ENCODE measurements around the gene KIF26A. TPM values are rescaled to one million over a fixed set of nuclear protein-coding genes. Genes with fewer than 3 reads are reported as not detected.
A peak's percentile ranks its signal among the peaks of the same experiment; 100 is the strongest.

The KIF26A gene
- total RNA-seq, 1 donor from 2014 or later, result 20.0 TPM

GRCh38 chr14:104107611-104108569, 30.5 kb upstream of the KIF26A start:
- H3K27ac Mint-ChIP-seq, result no peak overlapping the region
- H3K4me3 Mint-ChIP-seq, result no peak overlapping the region
- peaks cover 11% of the 10 kb centered on the region for H3K4me1 Mint-ChIP-seq
- H3K27me3 Mint-ChIP-seq (ENCODE audit: low read depth), result peaks cover 4% of the 10 kb centered on the region
- DNase-seq (ENCODE audit: low spot score in 2 of 2, unreplicated experiment in 2 of 2), result peak; percentile 20 to 38
- H3K36me3 Mint-ChIP-seq, result no peaks in the 10 kb centered on the region
- no peak for TF ChIP-seq CTCF (IDR thresholded peaks at IDR 0.05; ENCODE audit: unreplicated experiment)
- H3K9me3 Mint-ChIP-seq, result no peaks in the 10 kb centered on the region

GRCh38 chr14:104108570-104109541, 29.5 kb upstream of the KIF26A start:
- no peak overlapping the region for H3K27ac Mint-ChIP-seq
- H3K4me1 Mint-ChIP-seq, result peaks cover 11% of the 10 kb centered on the region
- H3K9me3 Mint-ChIP-seq, result no peaks in the 10 kb centered on the region
- H3K36me3 Mint-ChIP-seq, result no peaks in the 10 kb centered on the region
- no peak for TF ChIP-seq CTCF (IDR thresholded peaks at IDR 0.05; ENCODE audit: unreplicated experiment)
- peak; percentile 11 to 30 for DNase-seq (ENCODE audit: low spot score in 2 of 2, unreplicated experiment in 2 of 2)
- H3K4me3 Mint-ChIP-seq, result no peak overlapping the region
- peaks cover 4% of the 10 kb centered on the region for H3K27me3 Mint-ChIP-seq (ENCODE audit: low read depth)

- Mint-ChIP-seq H3K27ac (no peak overlapping the region), H3K27me3 (ENCODE audit: low read depth) (peaks cover 11% of the 10 kb centered on the region), H3K4me3 (no peak overlapping the region), H3K9me3 (no peaks in the 10 kb centered on the region), H3K4me1 (peaks cover 11% of the 10 kb centered on the region), H3K36me3 (no peaks in the 10 kb centered on the region)
- TF ChIP-seq CTCF (IDR thresholded peaks at IDR 0.05; ENCODE audit: unreplicated experiment), result no peak
- peak; percentile 12 to 28 for DNase-seq (ENCODE audit: low spot score in 2 of 2, unreplicated experiment in 2 of 2)
Observed at GRCh38 chr14:104109731-104110361, 28.5 kb upstream of the KIF26A start.

GRCh38 chr14:104110491-104111209, 27.7 kb upstream of the KIF26A start:
- peak; percentile 14 to 34 for DNase-seq (ENCODE audit: low spot score in 2 of 2, unreplicated experiment in 2 of 2)
- Mint-ChIP-seq H3K27me3 (ENCODE audit: low read depth) (peaks cover 20% of the 10 kb centered on the region), H3K4me3 (no peak overlapping the region), H3K4me1 (peaks cover 12% of the 10 kb centered on the region), H3K9me3 (no peaks in the 10 kb centered on the region), H3K27ac (no peak overlapping the region), H3K36me3 (no peaks in the 10 kb centered on the region)
- no peak for TF ChIP-seq CTCF (IDR thresholded peaks at IDR 0.05; ENCODE audit: unreplicated experiment)
